HL-60 (cell line): ENCODE results near the gene EHHADH.

Source experiments
- DNase-seq, 2 experiments: peaks; one replicate each; pipeline ENCODE4 v3.0.0-alpha.2; 2010 to 2020; ENCODE audit warnings: low read depth in 1 of 2, low spot score in 1 of 2
- H3K27ac ChIP-seq: fragments of 250-450 bp; sonication (Bioruptor Pico); replicated peaks from 2 replicates; pipeline ENCODE4 v1.5.1; 2020; ENCODE audit warnings: mild to moderate bottlenecking, moderate library complexity
- H3K27me3 ChIP-seq: fragments of 250-450 bp; sonication (Bioruptor Pico); 2 replicates; pipeline ENCODE4 v1.5.1; 2021; ENCODE audit warnings: mild to moderate bottlenecking, moderate library complexity; ENCODE audit not compliant: insufficient read depth, poor library complexity, severe bottlenecking
- H3K4me3 ChIP-seq: replicated peaks from 2 replicates; pipeline ENCODE4 v1.5.1; 2011; ENCODE audit warnings: mild to moderate bottlenecking, control low read depth, low read length; ENCODE audit not compliant: insufficient read depth
- CTCF ChIP-seq: IDR thresholded peaks from one replicate; pipeline ENCODE4 v1.5.1; 2011; ENCODE audit warnings: low read length, control low read depth, inconsistent platforms; ENCODE audit not compliant: insufficient read depth
- GABPA ChIP-seq: IDR thresholded peaks from 2 replicates; pipeline ENCODE4 v1.6.1; 2012; ENCODE audit warnings: low read depth
- POLR2AphosphoS5 ChIP-seq: IDR thresholded peaks from 2 replicates; pipeline ENCODE4 v1.6.1; 2012; ENCODE audit warnings: low read depth
- REST ChIP-seq: IDR thresholded peaks from 2 replicates; pipeline ENCODE4 v1.6.1; 2012; ENCODE audit warnings: low read depth; ENCODE audit not compliant: insufficient replicate concordance
- SPI1 ChIP-seq: IDR thresholded peaks from 2 replicates; pipeline ENCODE4 v1.6.1; 2012; ENCODE audit warnings: low read depth, mild to moderate bottlenecking, borderline replicate concordance

EHHADH gene

GRCh38 chr3:185272033-185272432 lies 18.2 kb upstream of the EHHADH start:
- Histone ChIP-seq H3K4me3 (no peak overlapping the region), H3K27ac (no peak overlapping the region), H3K27me3 (no peaks in the 10 kb centered on the region)
- TF ChIP-seq CTCF = no peak
- TF ChIP-seq REST = no peak
- TF ChIP-seq POLR2AphosphoS5 = no peak
- no peak for TF ChIP-seq SPI1
- TF ChIP-seq GABPA = no peak
- DNase-seq = no peak

- Histone ChIP-seq H3K4me3 (no peak overlapping the region), H3K27me3 (no peaks in the 10 kb centered on the region), H3K27ac (no peak overlapping the region)
- no peak for TF ChIP-seq CTCF
- TF ChIP-seq POLR2AphosphoS5 = no peak
- TF ChIP-seq GABPA = no peak
- no peak for TF ChIP-seq SPI1
- TF ChIP-seq REST = no peak
- no peak for DNase-seq
These were observed 17.1 kb upstream of the EHHADH start for GRCh38 chr3:185270956-185271332.

GRCh38 chr3:185270262-185270955 lies 16.6 kb upstream of the EHHADH start:
- TF ChIP-seq REST = no peak
- TF ChIP-seq CTCF = peak; percentile 35
- DNase-seq = peak in 1 of 2 experiments; percentile 19
- Histone ChIP-seq H3K4me3 (no peak overlapping the region), H3K27ac (no peak overlapping the region), H3K27me3 (no peaks in the 10 kb centered on the region)
